Measurements from ENCODE around the gene VCP.

Gene VCP

DNA sequence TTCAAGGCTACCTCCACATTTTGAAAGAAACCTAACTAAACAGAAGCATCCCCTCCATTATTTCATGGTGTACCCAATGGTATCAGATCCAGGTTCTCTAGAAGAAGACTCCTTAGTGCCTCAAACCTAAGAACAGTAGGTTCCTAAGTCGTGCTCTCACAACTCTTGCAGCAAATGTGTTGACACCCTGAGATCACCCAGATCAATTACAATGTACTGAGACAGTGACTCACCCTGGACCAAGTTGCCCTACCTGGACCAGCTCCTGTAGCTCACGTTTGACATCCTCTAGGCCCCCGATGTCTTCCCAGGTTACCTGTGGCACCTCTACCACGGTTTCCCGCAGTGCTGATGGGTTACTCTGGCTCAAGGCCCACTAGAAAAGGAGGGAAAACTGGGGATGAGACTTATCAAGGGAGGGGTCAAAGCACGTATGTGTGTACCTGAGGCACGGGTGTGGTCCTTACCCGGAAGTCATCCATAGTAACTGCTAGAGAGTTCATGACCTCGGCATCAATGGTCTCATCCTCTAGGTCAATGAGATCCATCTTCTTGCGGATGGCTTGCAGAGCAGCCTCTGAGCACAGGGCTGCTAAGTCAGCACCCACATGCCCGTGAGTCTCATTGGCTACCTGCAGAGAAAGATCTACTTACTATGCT lies 11.7 kb downstream of the VCP start:
- peaks cover 8% of the 10 kb centered on the region; the same call in 1 of the 2 replicates for H3K79me2 ChIP-seq (ENCODE audit: insufficient read depth, low read length)
- H3K4me1 ChIP-seq (ENCODE audit: insufficient read depth, low read length, poor library complexity, severe bottlenecking): no peaks in the 10 kb centered on the region
- no peak overlapping the region for H3K4me3 ChIP-seq (ENCODE audit: low read length, poor library complexity, severe bottlenecking)
- no peaks in the 10 kb centered on the region for H3F3A ChIP-seq (ENCODE audit: low read depth)
- H3K9me3 ChIP-seq (ENCODE audit: insufficient read depth, low read depth, low read length): no peaks in the 10 kb centered on the region
- no peak overlapping the region for H3K4me2 ChIP-seq (ENCODE audit: low read depth, low read length, poor library complexity, severe bottlenecking)
- no peaks in the 10 kb centered on the region for H3K9me2 ChIP-seq (replicated peaks; ENCODE audit: low read depth, low read length)
- no peak overlapping the region for H3K9ac ChIP-seq (ENCODE audit: low read depth, low read length, poor library complexity, severe bottlenecking)
- no peak overlapping the region for H2AFZ ChIP-seq (ENCODE audit: low read length)
- peaks cover 15% of the 10 kb centered on the region for H4K20me1 ChIP-seq (ENCODE audit: insufficient read depth, low read length, poor library complexity, severe bottlenecking)
- peaks cover 98% of the 10 kb centered on the region for H3K36me3 ChIP-seq (ENCODE audit: insufficient read depth, low read length)
- no peaks in the 10 kb centered on the region for H3K27me3 ChIP-seq (ENCODE audit: insufficient read depth, low read length, poor library complexity, severe bottlenecking)
- TF ChIP-seq EZH2phosphoT487 (IDR thresholded peaks at IDR 0.05; ENCODE audit: borderline replicate concordance): no peak
- TF ChIP-seq, protein P1, sequence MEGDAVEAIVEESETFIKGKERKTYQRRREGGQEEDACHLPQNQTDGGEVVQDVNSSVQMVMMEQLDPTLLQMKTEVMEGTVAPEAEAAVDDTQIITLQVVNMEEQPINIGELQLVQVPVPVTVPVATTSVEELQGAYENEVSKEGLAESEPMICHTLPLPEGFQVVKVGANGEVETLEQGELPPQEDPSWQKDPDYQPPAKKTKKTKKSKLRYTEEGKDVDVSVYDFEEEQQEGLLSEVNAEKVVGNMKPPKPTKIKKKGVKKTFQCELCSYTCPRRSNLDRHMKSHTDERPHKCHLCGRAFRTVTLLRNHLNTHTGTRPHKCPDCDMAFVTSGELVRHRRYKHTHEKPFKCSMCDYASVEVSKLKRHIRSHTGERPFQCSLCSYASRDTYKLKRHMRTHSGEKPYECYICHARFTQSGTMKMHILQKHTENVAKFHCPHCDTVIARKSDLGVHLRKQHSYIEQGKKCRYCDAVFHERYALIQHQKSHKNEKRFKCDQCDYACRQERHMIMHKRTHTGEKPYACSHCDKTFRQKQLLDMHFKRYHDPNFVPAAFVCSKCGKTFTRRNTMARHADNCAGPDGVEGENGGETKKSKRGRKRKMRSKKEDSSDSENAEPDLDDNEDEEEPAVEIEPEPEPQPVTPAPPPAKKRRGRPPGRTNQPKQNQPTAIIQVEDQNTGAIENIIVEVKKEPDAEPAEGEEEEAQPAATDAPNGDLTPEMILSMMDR (conservative IDR thresholded peaks at IDR 0.05; ENCODE audit: low read length): no peak

DNA sequence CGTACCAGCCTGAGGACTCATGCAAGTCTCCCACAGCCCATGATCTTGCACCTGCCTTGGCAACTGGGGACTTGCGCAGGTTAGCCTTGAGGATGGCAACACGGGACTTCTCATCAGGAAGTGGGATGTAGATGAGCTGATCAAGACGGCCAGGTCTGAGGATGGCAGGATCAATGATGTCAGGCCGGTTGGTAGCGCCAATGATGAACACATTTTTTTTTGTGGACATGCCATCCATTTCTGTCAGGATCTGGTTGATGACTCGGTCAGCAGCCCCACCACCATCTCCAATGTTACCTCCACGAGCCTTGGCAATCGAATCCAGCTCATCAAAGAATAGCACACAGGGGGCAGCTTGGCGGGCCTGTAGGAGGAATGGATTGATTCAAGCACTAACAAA lies 13.0 kb downstream of the VCP start:
- H3K9ac ChIP-seq (ENCODE audit: low read depth, low read length, poor library complexity, severe bottlenecking): no peak overlapping the region
- H3K79me2 ChIP-seq (ENCODE audit: insufficient read depth, low read length): no peaks in the 10 kb centered on the region; the same call in 1 of the 2 replicates
- H3K4me1 ChIP-seq (ENCODE audit: insufficient read depth, low read length, poor library complexity, severe bottlenecking): no peaks in the 10 kb centered on the region
- no peaks in the 10 kb centered on the region for H3K27me3 ChIP-seq (ENCODE audit: insufficient read depth, low read length, poor library complexity, severe bottlenecking)
- no peak overlapping the region for H2AFZ ChIP-seq (ENCODE audit: low read length)
- no peak for TF ChIP-seq EZH2phosphoT487 (IDR thresholded peaks at IDR 0.05; ENCODE audit: borderline replicate concordance)
- TF ChIP-seq, protein P1 (conservative IDR thresholded peaks at IDR 0.05; ENCODE audit: low read length): no peak
- no peak overlapping the region for H3K4me2 ChIP-seq (ENCODE audit: low read depth, low read length, poor library complexity, severe bottlenecking)
- H3F3A ChIP-seq (ENCODE audit: low read depth): no peaks in the 10 kb centered on the region
- H3K9me3 ChIP-seq (ENCODE audit: insufficient read depth, low read depth, low read length): no peaks in the 10 kb centered on the region
- peaks cover 11% of the 10 kb centered on the region for H4K20me1 ChIP-seq (ENCODE audit: insufficient read depth, low read length, poor library complexity, severe bottlenecking)
- H3K36me3 ChIP-seq (ENCODE audit: insufficient read depth, low read length): peaks cover 92% of the 10 kb centered on the region
- no peak overlapping the region for H3K4me3 ChIP-seq (ENCODE audit: low read length, poor library complexity, severe bottlenecking)
- no peaks in the 10 kb centered on the region for H3K9me2 ChIP-seq (replicated peaks; ENCODE audit: low read depth, low read length)

DNA sequence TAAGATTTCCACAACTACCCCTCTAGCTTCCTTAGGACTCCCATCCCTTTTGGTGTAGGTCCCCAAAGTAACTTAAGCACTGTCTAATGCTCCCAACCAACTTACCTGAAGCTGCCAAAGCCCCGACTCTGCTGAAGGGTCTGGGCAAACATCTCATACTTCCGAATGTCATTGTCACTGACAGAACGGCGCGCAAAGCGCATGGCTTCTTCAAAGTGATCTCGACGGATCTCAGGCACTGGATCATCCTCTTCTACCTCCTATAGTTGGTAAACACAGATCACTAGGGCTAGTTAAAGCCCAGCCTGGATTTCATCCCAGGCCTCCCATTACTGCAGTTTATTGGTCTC lies 15.2 kb downstream of the VCP start:
- no peak for TF ChIP-seq EZH2phosphoT487 (IDR thresholded peaks at IDR 0.05; ENCODE audit: borderline replicate concordance)
- TF ChIP-seq, protein P1 (conservative IDR thresholded peaks at IDR 0.05; ENCODE audit: low read length): no peak
- Histone ChIP-seq H4K20me1 (ENCODE audit: insufficient read depth, low read length, poor library complexity, severe bottlenecking) (no peaks in the 10 kb centered on the region), H3K9ac (ENCODE audit: low read depth, low read length, poor library complexity, severe bottlenecking) (no peak overlapping the region), H3F3A (ENCODE audit: low read depth) (no peaks in the 10 kb centered on the region), H3K36me3 (ENCODE audit: insufficient read depth, low read length) (peaks cover 70% of the 10 kb centered on the region), H3K4me2 (ENCODE audit: low read depth, low read length, poor library complexity, severe bottlenecking) (no peak overlapping the region), H2AFZ (ENCODE audit: low read length) (no peak overlapping the region), H3K27me3 (ENCODE audit: insufficient read depth, low read length, poor library complexity, severe bottlenecking) (no peaks in the 10 kb centered on the region), H3K9me3 (ENCODE audit: insufficient read depth, low read depth, low read length) (no peaks in the 10 kb centered on the region), H3K4me1 (ENCODE audit: insufficient read depth, low read length, poor library complexity, severe bottlenecking) (no peaks in the 10 kb centered on the region), H3K79me2 (ENCODE audit: insufficient read depth, low read length) (no peaks in the 10 kb centered on the region; the same call in 1 of the 2 replicates), H3K4me3 (ENCODE audit: low read length, poor library complexity, severe bottlenecking) (no peak overlapping the region), H3K9me2 (replicated peaks; ENCODE audit: low read depth, low read length) (no peaks in the 10 kb centered on the region)

Data from Loucy (cell line).